Fibroblast of skin of left quadriceps (primary cell): ENCODE measurements around the gene ZBTB2.
"Not testable (repeated sequence)": the region's sequence is repeated elsewhere in the genome, so short reads cannot be mapped to it uniquely, and the experiment has no call there.

Experiments used
- DNase-seq, 2 experiments: peaks; one replicate each; pipeline ENCODE4 v3.0.0-alpha.2; 2013; ENCODE audit warnings: low read depth in 2 of 2

Gene ZBTB2

DNA sequence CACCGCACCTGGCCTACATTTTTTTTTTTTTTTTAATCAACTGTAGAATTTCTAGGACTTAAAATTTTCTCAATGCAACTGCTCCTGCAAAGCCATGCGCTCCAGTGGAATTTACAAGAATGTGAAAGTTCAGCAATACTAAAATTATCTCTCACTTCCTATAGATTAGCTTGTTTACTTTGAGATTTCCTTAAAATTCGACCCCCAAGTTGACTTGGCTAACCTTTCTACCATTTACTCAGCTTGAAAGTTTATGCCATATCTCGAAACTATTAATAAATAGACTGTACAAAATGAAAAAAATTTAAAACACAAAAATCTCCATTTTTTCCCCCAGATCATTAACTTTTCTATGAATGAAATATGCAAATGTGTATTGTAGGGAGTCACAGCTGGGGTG, 64.3 kb downstream of the ZBTB2 start:
- no peak for DNase-seq

DNA sequence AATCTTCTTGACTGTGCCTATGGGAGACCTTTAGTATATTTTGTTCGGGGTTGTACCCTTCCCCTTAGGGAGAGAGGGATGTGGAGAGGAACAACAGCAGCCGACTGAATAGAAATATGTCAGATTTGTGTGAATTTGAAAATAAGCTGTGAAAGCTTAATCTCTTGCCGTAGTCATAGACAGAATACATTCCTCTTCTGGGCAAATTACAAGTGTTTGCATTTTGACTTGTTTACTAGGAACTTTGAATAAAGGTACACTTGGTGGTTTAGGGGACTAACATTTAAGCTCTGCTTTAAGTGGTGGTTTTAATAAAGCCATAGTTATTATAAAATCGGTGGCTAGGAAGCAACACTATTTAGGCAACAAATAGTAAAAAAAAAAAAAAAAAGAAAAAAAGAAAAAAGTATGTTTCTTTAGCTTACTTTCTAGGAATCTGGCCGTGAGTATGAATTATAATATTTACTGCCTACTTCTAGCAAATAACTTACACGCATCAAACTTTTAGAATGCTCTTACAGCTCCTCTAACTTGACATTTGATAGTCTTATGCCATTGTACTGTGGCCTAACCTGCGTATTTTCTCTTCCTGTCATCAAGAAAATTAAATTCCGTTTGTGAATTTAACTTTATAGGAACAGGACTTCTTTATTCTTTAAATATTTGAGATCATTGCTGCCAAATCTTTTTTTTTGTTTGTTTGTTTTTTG, 65.1 kb downstream of the ZBTB2 start:
- DNase-seq = no peak

DNA sequence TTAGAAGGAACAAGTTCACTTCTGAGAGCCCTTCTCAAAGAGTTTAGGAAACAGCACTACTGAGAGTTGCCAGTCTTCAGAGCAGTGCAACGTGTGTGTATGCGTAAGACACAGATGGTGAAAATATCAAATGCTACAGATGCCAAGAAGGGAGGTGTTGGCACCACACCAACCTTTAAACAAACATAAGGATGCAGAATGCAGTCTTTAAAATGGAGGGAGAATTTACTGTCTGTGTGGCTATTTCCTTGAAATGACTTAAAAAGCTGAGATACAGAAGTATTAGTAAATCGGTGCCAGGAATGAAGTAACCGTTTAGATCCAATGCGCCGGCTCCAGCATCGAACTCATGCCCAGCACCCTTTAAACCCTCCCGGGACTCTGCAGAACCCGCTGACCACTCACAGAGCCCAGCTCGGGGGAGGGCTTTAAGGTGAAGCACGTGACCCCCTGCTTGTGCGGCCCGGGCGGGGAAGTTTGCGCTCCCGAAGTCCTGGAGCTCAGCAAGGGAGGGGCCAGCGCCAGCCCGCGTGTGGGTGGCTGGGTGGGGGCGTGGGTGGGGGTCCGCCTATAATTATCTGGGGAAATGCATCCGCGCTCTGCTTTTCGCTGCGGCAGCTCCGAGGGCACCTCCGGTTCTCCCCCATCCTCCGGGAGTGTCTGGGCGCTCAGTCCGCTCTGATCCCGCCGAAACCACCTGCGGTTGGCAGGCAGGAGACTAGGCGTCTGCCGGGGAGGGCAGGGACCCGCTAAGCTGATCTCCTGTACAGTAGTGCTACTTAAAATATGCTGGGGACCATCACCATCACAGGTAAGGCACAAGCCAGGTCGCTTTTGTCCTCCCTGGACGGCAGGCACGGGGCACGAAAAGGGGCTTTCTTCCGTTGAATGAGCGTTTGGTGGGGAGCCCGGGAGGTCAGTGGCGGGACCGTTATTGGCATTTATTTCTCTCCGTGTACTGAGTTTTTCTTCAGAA, 66.0 kb downstream of the ZBTB2 start:
- no peak for DNase-seq

DNA sequence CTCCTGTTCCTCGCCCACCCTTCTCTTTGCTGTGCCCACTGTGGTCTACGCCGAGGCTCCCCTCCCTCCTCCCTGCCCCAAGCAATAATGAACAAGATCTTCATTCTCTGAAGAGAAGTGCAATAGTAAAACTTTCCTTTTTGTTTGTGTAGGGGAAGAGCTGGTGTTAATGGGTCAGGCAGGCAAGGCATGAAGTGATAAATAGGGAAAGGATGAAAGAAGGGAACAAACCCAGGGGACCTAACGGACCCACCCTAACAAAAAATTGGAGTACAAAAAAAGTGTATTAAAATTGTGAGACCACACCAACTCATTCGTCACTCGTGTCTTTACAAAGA, 66.9 kb downstream of the ZBTB2 start:
- no peak for DNase-seq

DNA sequence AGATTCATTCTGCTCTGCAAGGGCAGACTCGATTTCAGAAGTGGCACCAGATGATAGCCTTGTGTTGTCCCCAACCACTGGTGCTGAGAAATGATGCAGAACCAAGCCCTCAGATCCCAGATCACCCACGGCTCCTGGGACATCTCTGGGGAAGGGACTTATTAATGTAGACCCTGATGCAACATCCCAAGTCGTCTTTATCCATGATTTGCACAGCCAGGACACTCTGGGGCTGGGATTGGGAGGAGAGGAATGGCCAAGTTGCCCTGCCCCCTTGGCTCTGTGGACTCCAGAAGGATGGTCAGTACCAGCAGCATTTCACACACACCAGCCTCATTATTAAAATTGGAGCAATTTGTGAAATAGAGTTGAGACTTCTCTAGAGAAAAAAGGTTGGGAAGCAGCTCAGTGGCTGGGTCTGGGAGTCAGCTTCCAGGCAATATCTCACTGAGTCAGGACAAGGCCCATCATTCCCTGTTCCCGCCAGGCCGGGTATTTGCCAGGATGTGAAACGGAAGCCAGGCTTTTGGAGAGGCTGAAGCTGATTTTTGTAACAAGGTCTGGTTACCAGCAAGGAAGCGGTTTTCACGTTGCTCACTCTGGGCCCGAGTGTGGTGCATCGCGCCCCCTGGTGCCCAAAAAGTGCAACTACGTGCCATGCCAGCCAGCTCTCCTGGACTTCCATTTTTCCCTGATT, 67.4 kb downstream of the ZBTB2 start:
- DNase-seq = peak; percentile 81 to 83

DNA sequence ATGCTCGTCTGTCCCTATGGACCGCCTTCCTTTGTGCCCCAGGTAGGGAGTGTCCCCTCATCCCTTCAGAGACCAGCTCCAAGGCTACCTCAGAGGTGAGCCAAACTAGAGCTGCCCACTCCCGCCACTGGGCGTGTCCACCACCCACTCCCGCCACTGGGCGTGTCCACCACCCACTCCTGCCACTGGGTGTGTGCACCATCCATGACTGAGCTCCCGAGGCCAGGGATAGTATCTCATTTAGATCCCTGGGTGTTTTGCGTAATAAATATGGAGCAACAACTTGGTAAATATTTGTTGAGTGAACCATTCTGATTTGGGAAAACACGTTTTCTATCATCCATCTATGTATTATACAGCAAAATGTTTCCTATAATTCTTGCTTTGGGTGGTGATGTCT, 68.8 kb downstream of the ZBTB2 start:
- no peak for DNase-seq

DNA sequence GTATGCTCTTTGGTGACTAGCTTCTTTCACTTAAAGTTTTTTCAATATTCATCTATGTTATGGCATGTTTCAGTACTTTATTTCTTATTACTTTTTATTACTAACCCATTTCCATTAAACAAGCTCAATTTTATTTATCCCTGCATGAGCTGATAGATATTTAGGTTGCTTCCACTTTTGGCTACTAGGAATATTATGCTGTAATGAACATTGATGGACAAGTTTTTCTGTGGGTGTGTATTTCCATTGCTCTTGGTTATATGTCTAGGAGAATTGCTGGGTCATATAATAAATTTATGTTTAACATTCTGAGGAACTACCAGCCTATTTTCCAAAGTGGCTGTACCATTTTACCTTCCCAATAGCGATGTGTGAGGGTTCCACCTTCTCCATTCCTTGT, 69.9 kb downstream of the ZBTB2 start:
- DNase-seq = no peak

DNA sequence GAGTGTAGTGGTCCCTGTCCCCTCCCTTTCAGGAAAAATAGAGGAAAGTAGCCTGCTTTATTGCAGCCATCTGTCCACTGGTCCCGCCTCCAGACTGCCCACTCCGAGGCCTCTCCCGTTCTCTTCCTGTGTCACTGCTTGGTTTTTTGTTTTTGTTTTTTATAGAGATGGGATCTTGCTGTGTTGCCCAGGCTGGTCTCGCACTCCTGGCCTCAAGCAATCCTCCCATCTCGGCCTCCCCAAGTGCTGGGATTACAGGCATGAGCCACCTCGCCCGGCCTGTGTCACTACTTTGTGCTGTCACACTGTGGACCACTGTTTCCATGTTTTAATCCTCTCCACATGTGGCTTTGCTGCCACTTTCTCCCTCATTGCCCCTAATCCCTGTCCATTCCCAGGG, 71.2 kb downstream of the ZBTB2 start:
- no peak for DNase-seq

DNA sequence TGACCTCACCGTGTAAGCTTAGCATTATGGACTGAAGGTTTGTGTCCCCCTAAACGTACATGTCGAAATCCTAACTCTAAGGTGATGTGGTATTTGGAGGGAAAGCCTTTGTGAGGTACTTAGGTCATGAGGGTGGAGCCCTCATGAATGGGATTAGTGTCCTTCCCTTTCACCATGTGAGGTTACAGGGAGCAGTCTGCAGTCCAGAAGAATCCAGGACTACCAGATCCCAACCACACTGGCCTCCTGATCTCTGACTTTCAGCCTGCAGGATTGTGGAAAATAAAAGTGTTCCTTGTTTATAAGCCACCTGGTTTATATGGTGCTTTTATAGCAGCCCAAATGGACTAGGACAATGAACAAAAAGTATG, 73.4 kb downstream of the ZBTB2 start:
- no peak for DNase-seq

DNA sequence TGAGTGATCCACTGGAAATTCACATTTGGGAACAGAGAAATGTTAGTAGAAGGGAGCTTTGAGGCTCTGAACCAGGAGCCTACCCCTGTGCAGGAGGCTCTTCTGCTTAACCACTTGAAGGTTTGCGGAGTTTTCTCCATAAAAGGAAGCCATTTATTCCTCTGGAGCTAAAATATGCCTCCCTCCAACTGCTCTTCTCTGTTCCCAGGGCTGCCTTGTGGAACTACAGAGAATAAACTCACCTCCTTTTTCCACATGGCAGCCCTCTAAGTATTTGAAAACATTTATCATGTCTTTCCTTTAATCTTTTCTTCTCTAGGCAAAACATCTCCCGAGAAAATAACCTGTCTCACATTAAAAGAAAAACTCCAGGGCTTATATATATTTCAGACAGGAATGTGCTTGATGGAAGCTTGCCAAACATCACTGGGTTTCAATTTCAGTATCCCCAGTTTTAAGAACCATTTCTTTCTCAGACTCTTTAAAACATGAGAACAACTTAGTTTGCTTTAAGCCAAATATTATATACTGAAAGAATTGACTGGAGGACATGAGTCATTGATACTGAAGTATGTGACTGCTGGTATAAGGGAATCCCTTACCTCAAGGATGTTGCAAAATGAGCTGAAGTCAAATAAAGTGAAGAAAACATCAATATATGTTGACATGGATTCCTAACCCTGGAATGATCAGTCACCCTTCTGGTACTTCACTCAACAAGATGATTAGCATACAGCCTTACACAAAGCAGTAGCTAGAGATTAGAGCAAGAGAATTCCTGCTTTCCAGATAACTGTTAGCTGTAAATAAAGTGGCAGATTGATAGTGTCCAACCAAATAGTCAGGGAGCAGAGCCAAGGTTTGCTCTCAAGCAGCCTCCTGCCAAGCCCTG, 74.0 kb downstream of the ZBTB2 start:
- DNase-seq = peak; percentile 83 to 86

DNA sequence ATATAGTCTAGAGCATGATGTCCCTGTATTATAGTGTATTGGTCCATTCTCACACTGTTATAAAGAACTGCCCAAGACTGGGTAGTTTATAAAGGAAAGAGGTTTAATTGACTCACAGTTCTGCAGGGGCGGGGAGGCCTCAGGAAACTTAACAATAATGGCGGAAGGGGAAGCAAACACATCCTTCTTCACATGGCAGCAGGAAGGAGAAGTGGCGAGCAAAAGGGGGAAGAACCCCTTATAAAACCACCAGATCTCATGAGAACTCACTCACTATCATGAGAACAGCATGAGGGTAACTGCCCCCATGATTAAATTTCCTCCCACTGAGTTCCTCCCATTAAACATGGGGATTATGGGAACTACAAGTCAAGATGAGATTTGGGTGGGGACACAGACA, 75.7 kb downstream of the ZBTB2 start:
- not testable (repeated sequence) for DNase-seq
